ENCODE data around the gene MBP.
A peak's percentile ranks its signal among the peaks of the same experiment; 100 is the strongest.

Gene MBP

DNA sequence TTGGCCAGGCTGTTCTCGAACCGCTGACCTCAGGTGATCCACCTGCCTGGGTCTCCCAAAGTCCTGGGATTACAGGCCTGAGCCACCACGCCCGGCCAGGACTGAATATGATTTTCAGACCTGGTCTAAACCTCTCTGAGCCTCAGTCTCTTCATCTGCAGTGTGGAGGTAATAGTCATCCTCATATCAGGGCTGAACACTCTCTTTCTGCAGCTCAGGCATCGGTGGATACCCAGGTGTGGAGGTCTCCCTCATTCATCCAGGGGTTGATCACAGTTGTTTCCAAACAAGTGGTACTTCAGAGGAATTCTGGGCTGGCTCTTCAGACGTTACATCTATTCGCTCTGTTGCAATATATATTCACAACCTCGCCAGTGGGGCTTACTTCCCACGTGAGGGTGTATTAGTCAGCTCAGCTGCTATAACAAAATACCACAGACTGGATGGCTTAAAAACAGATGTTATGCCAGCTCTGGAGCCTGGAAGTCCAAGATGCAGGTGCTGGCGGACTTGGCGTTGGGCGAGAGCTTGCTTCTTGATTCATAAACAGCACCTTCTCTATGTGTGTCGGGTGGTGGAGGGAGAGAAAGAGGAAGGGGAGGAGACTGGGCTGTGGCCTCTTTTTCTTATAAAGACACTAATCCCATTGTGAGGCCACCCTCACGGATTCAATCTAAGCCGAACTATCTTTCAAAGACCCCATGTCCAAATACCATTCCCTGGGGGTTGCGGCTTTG is 2.9 kb upstream of the MBP start:
- H3K9ac ChIP-seq (ENCODE audit: low read length in 5 of 5): no peak overlapping the region
- no peak overlapping the region for H3K4me3 ChIP-seq (ENCODE audit: low read depth in 1 of 5, low read length in 5 of 5)
- H3K27me3 ChIP-seq (ENCODE audit: control insufficient read depth in 5 of 5, insufficient read depth in 4 of 5, low read length in 5 of 5): peaks cover 0 to 13% (median 0%) of the 10 kb centered on the region in 5 donors
- no peaks in the 10 kb centered on the region for H3K36me3 ChIP-seq (ENCODE audit: control insufficient read depth in 5 of 5, insufficient read depth in 5 of 5, low read length in 5 of 5)
- peaks cover 1 to 38% (median 33%) of the 10 kb centered on the region in 5 donors for H3K4me1 ChIP-seq (ENCODE audit: control insufficient read depth in 5 of 5, insufficient read depth in 5 of 5, low read length in 5 of 5)
- no peak overlapping the region for H3K27ac ChIP-seq (ENCODE audit: low read depth, low read length)
- no peaks in the 10 kb centered on the region for H3K9me3 ChIP-seq (ENCODE audit: control insufficient read depth in 5 of 5, low read length in 5 of 5)

DNA sequence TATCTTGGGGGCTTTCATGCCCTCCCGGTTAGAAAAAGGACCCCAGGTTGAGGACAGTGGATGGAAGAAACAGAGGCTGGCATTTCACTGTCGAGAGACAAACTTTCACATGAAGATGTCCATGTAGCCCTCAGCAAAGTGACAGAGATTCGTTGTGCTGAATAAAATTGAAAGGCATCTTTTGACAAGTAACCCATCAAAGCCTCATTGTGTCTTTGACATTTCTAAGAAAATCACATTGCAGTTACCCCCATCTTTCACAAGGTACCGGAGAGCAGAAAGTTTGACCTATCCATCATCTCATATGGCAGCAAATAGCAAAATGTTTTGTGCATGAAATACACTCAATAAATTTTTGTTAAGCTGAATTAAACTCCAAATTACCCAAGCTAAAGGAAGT is 2.0 kb upstream of the MBP start:
- H3K9me3 ChIP-seq (ENCODE audit: control insufficient read depth in 5 of 5, low read length in 5 of 5): no peaks in the 10 kb centered on the region
- H3K4me3 ChIP-seq (ENCODE audit: low read depth in 1 of 5, low read length in 5 of 5): no peak overlapping the region
- H3K4me1 ChIP-seq (ENCODE audit: control insufficient read depth in 5 of 5, insufficient read depth in 5 of 5, low read length in 5 of 5): peaks cover 1 to 44% (median 39%) of the 10 kb centered on the region in 5 donors
- peaks cover 0 to 18% (median 0%) of the 10 kb centered on the region in 5 donors for H3K27me3 ChIP-seq (ENCODE audit: control insufficient read depth in 5 of 5, insufficient read depth in 4 of 5, low read length in 5 of 5)
- no peaks in the 10 kb centered on the region for H3K36me3 ChIP-seq (ENCODE audit: control insufficient read depth in 5 of 5, insufficient read depth in 5 of 5, low read length in 5 of 5)
- no peak overlapping the region for H3K27ac ChIP-seq (ENCODE audit: low read depth, low read length)
- H3K9ac ChIP-seq (ENCODE audit: low read length in 5 of 5): no peak overlapping the region

DNA sequence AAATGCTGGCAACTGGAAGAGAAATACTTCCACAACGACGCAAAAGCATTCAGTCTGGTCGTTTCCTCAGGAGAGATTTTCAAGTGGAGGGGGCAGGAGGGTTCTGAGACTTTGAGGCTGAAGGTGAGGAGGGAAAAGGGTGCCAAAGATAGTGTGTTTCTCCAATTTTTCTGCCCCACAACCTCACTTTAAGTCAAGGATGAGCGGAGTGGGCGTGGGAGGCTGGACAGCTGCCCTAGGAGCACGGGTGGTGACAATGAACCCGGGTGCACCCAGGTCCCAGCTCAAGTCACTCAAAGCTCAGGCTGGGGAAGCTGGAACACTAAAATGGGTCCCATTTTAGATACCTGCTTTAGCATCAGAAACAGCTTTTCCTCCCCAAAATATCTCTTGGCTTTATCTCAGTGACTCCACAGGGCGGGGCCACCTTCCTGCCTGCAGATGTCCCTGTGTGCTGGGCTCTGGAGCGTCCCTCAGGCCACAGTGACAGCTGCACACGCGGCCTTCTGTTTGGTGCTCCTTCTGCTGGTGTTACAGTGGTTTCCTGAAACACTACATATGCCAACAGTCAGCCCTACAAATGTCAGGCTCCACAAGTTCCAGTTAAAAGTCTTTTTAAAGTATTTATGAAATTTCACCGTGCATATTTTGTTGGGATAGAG is 1.4 kb upstream of the MBP start:
- H3K9me3 ChIP-seq (ENCODE audit: control insufficient read depth in 5 of 5, low read length in 5 of 5): no peaks in the 10 kb centered on the region
- peak overlapping the region; percentile 41 for H3K27ac ChIP-seq (ENCODE audit: low read depth, low read length)
- H3K27me3 ChIP-seq (ENCODE audit: control insufficient read depth in 5 of 5, insufficient read depth in 4 of 5, low read length in 5 of 5): peaks cover 0 to 21% (median 0%) of the 10 kb centered on the region in 5 donors
- no peaks in the 10 kb centered on the region for H3K36me3 ChIP-seq (ENCODE audit: control insufficient read depth in 5 of 5, insufficient read depth in 5 of 5, low read length in 5 of 5)
- peak overlapping the region in 2 of 5 donors; percentile 32 to 76 for H3K9ac ChIP-seq (ENCODE audit: low read length in 5 of 5)
- H3K4me3 ChIP-seq (ENCODE audit: low read depth in 1 of 5, low read length in 5 of 5): peak overlapping the region; percentile 40 to 76 (median 67)
- H3K4me1 ChIP-seq (ENCODE audit: control insufficient read depth in 5 of 5, insufficient read depth in 5 of 5, low read length in 5 of 5): peaks cover 1 to 50% (median 45%) of the 10 kb centered on the region in 5 donors

DNA sequence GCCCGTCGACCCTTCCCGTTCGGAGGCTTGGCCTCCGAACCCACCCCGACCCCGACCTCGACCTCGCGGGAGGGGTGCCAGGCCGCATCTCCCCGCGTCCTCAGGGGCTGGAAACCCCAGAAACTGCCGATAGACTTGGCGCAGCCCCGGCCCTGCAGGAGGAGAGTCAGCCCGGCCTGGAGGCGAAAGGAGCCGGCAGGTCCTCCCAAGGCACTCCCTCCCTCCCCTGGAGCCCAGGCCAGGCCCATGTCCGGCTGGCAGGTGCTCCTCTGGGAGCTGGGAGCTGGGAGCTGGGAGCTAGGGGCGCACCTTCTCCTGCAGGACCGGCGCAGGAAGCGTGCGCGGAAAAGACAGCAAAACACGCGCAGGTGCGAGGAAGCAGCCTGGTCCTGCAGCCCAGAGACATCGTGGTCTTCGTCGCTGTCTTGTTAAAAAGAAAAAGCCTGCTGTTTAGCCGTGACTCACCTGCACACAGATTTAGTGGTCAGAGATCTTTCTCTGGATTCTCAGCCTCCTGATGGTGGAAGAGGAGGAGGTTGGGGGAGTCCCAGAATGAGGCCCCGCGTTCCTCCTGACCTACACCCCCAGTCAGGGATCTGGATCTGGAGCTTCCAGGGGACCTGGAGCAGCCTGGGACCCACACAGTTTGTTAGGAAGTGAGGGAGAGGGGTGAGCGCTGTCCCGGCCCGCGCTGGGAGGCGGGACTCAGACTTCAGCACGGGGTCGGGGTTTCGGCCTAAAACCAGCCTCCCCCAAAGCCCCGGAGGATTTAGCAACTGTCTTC is 660 bp upstream of the MBP start:
- Histone ChIP-seq H3K27ac (ENCODE audit: low read depth, low read length) (peak overlapping the region; percentile 41), H3K4me1 (ENCODE audit: control insufficient read depth in 5 of 5, insufficient read depth in 5 of 5, low read length in 5 of 5) (peaks cover 1 to 57% (median 46%) of the 10 kb centered on the region in 5 donors)

DNA sequence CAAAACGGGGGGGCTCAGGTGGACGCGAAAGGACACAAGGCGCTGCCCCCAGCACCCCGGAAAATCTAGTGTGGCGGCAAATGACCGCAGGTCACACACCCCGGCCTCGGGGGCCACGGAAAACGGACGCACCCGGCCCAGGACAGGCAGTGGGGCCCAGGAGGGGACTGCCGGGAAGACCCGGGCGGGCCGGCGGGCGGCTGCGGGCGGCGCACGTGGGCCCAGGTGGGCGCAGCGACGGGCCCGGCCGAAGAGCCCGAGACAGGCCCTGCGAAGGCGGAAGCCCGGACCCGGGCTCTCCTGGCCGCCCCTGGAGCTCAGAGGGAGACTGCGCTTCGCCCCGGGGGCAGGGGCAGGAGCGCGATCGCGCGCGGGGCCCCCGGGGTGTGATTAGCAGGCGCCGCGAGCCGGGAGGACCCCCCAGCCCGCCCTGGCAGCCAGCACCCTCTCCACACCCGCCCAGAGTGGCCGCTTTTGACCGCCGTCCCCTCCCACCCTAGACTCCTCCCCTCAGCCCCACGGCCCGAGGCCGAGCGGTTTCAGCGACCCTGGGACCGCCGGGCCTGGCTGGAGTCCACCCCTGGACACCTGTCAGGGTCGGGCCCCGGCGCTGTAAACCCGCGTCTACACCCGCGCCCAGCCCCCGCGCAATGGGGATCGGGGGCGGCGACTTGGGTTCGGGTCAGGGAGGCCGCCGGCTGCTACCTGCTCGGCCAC is 773 bp downstream of the MBP start:
- H3K4me1 ChIP-seq (ENCODE audit: control insufficient read depth in 5 of 5, insufficient read depth in 5 of 5, low read length in 5 of 5): peaks cover 3 to 69% (median 55%) of the 10 kb centered on the region in 5 donors
- H3K27me3 ChIP-seq (ENCODE audit: control insufficient read depth in 5 of 5, insufficient read depth in 4 of 5, low read length in 5 of 5): peaks cover 0 to 28% (median 0%) of the 10 kb centered on the region in 5 donors
- H3K36me3 ChIP-seq (ENCODE audit: control insufficient read depth in 5 of 5, insufficient read depth in 5 of 5, low read length in 5 of 5): no peaks in the 10 kb centered on the region
- peak overlapping the region in 4 of 5 donors; percentile 69 to 89 (median 82) for H3K9ac ChIP-seq (ENCODE audit: low read length in 5 of 5)
- peak overlapping the region; percentile 64 to 76 (median 74) for H3K4me3 ChIP-seq (ENCODE audit: low read depth in 1 of 5, low read length in 5 of 5)
- no peaks in the 10 kb centered on the region for H3K9me3 ChIP-seq (ENCODE audit: control insufficient read depth in 5 of 5, low read length in 5 of 5)
- H3K27ac ChIP-seq (ENCODE audit: low read depth, low read length): peak overlapping the region; percentile 69

More for the DNA sequence above, 660 bp upstream of the MBP start:
- no peaks in the 10 kb centered on the region for H3K9me3 ChIP-seq (ENCODE audit: control insufficient read depth in 5 of 5, low read length in 5 of 5)
- peak overlapping the region in 4 of 5 donors; percentile 30 to 76 (median 53) for H3K9ac ChIP-seq (ENCODE audit: low read length in 5 of 5)
- H3K4me3 ChIP-seq (ENCODE audit: low read depth in 1 of 5, low read length in 5 of 5): peak overlapping the region; percentile 42 to 76 (median 67)
- no peaks in the 10 kb centered on the region for H3K36me3 ChIP-seq (ENCODE audit: control insufficient read depth in 5 of 5, insufficient read depth in 5 of 5, low read length in 5 of 5)
- peaks cover 0 to 25% (median 0%) of the 10 kb centered on the region in 5 donors for H3K27me3 ChIP-seq (ENCODE audit: control insufficient read depth in 5 of 5, insufficient read depth in 4 of 5, low read length in 5 of 5)

DNA sequence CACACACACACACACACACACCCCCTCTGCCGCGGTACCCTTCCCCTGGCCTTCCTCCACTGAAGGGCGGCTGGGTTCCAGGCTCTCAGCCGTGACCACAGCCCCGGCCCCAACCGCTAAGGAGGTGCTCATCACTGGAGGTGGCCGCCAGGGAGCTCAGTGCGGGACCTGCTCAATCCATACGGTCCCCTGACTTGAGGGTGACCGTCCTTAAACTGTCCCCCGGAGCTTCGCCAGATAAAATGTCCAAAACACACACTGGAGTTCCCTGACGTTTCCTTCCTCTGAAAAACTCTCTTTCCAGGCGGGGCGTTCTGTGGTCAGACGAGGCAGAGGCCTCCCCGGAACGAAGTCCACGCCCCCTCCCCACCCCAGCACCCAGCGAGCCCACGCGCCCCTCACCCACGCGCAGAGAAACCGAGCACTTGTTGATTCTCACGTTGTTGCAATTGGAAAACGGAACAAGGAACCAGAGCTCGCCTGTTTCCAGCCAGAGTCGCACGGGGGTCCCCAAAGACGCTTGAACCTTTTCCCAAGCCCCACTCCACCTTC is 1.4 kb downstream of the MBP start:
- H3K36me3 ChIP-seq (ENCODE audit: control insufficient read depth in 5 of 5, insufficient read depth in 5 of 5, low read length in 5 of 5): no peaks in the 10 kb centered on the region
- peaks cover 0 to 28% (median 0%) of the 10 kb centered on the region in 5 donors for H3K27me3 ChIP-seq (ENCODE audit: control insufficient read depth in 5 of 5, insufficient read depth in 4 of 5, low read length in 5 of 5)
- peak overlapping the region; percentile 69 for H3K27ac ChIP-seq (ENCODE audit: low read depth, low read length)
- H3K9me3 ChIP-seq (ENCODE audit: control insufficient read depth in 5 of 5, low read length in 5 of 5): no peaks in the 10 kb centered on the region
- peak overlapping the region; percentile 64 to 76 (median 74) for H3K4me3 ChIP-seq (ENCODE audit: low read depth in 1 of 5, low read length in 5 of 5)
- peaks cover 3 to 69% (median 55%) of the 10 kb centered on the region in 5 donors for H3K4me1 ChIP-seq (ENCODE audit: control insufficient read depth in 5 of 5, insufficient read depth in 5 of 5, low read length in 5 of 5)
- H3K9ac ChIP-seq (ENCODE audit: low read length in 5 of 5): peak overlapping the region in 4 of 5 donors; percentile 69 to 89 (median 82)

DNA sequence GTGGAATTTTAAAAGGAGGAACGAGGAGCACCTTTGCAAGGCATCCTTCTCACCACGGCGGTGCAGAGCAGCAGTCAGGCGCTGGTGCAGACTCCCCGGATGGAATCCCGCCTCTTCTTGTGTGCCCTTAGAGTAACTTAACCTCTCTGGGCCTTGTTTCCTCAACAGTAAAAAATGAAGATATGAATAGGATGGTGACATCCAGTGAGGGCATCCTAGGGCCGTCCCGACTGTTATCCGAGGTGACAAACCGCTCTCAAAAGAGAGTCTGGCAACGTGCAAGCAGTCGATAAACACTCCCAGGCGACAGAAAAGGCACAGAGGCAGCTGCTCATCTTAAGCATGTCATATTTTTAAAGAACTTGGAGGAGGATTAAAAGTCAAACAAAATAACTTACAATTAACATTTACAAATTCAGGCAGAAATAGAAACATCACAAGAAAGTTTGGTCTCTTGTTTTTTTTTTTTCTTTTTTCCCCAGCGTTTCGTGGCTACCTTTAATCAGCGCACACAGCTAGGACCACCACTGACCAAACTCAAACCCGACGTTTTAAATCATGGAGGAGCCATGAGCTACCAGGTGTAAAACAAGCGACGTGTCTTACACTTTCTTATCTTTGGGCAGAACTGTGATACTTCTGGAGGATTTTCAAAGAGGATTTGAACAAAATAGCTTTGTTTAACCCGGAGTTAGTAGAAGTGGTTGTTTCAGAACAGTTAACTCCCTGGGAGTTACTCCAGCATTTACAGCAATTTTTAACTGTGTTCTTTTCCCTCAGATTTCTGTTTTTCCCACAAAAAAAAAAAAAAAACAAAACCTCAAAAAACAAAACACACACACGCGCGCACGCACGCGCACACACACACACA is 2.1 kb downstream of the MBP start:
- peaks cover 3 to 69% (median 55%) of the 10 kb centered on the region in 5 donors for H3K4me1 ChIP-seq (ENCODE audit: control insufficient read depth in 5 of 5, insufficient read depth in 5 of 5, low read length in 5 of 5)

DNA sequence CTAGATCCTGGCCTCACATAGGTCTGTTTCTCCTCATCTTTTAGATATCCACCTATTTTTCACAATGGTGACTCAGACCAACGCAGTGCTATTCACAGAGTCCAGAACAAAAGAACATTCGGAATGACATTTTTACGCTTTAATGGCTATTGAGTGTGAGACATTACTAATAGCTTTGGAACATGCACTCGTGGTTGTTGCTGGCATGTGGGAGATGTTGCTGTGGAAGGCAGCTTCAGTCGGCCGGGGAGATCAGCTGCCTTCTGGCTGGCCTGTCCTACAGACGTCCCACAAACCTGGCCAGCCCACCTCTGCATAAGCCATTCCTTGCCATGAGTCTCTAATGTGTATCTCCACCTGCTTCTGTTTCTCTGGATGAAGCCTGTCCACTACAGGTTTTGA is 3.4 kb downstream of the MBP start:
- Histone ChIP-seq H3K9ac (ENCODE audit: low read length in 5 of 5) (no peak overlapping the region), H3K27me3 (ENCODE audit: control insufficient read depth in 5 of 5, insufficient read depth in 4 of 5, low read length in 5 of 5) (peaks cover 0 to 28% (median 0%) of the 10 kb centered on the region in 5 donors), H3K27ac (ENCODE audit: low read depth, low read length) (peak overlapping the region; percentile 66), H3K36me3 (ENCODE audit: control insufficient read depth in 5 of 5, insufficient read depth in 5 of 5, low read length in 5 of 5) (no peaks in the 10 kb centered on the region), H3K4me1 (ENCODE audit: control insufficient read depth in 5 of 5, insufficient read depth in 5 of 5, low read length in 5 of 5) (peaks cover 3 to 77% (median 53%) of the 10 kb centered on the region in 5 donors), H3K4me3 (ENCODE audit: low read depth in 1 of 5, low read length in 5 of 5) (peak overlapping the region in 1 of 5 donors; percentile 2), H3K9me3 (ENCODE audit: control insufficient read depth in 5 of 5, low read length in 5 of 5) (no peaks in the 10 kb centered on the region)

More for the DNA sequence above, 2.1 kb downstream of the MBP start:
- peak overlapping the region; percentile 69 for H3K27ac ChIP-seq (ENCODE audit: low read depth, low read length)
- H3K27me3 ChIP-seq (ENCODE audit: control insufficient read depth in 5 of 5, insufficient read depth in 4 of 5, low read length in 5 of 5): peaks cover 0 to 28% (median 0%) of the 10 kb centered on the region in 5 donors
- no peaks in the 10 kb centered on the region for H3K36me3 ChIP-seq (ENCODE audit: control insufficient read depth in 5 of 5, insufficient read depth in 5 of 5, low read length in 5 of 5)
- H3K9me3 ChIP-seq (ENCODE audit: control insufficient read depth in 5 of 5, low read length in 5 of 5): no peaks in the 10 kb centered on the region
- H3K9ac ChIP-seq (ENCODE audit: low read length in 5 of 5): peak overlapping the region in 4 of 5 donors; percentile 65 to 89 (median 75)
- peak overlapping the region in 4 of 5 donors; percentile 64 to 76 (median 70) for H3K4me3 ChIP-seq (ENCODE audit: low read depth in 1 of 5, low read length in 5 of 5)

All from subcutaneous abdominal adipose tissue (tissue), 5 donors.